HepG2 (cell line): ENCODE data around the gene VEGFC. TPM values are rescaled to one million over a fixed set of nuclear protein-coding genes. Genes with fewer than 3 reads are reported as not detected.

Experiments used
- ATAC-seq: fragments of 200-7000 bp; cut with Tn5 transposase; 3 replicates; pipeline ENCODE4 v1.9.1; 2020; ENCODE audit warnings: mild to moderate bottlenecking, moderate library complexity
- BruUV-seq: library from RNA; stranded (reverse); fragments of 400-500 nt; replicated peaks from 2 replicates; lab custom pipeline; 2021; lab: Mats Ljungman, UMichigan
- CTCF ChIA-PET: fragments of 300-600 bp; formaldehyde crosslinking; extraction: SDS; loops from one replicate; lab custom pipeline; 2021; ENCODE audit warnings: low total read pairs, inconsistent platforms, low intra/inter-chr PET ratio; lab: Yijun Ruan, JAX
- POLR2A ChIA-PET: fragments of 350-600 bp; sonication (Branson Sonifier 250); formaldehyde crosslinking; loops from one replicate; lab custom pipeline; 2020; ENCODE audit warnings: antibody characterized with exemption, inconsistent platforms; lab: Yijun Ruan, JAX
- DNase-seq: peaks from one replicate; pipeline ENCODE4 v3.0.0-alpha.2; 2015; ENCODE audit warnings: low spot score
- FAIRE-seq: peaks from 3 replicates; lab custom pipeline; 2011; peaks lifted over from hg19 to GRCh38; lab: Jason Lieb, UNC
- H2AFZ ChIP-seq: one replicate; pipeline ENCODE4 v1.6.1; 2011; ENCODE audit warnings: low read length, inconsistent platforms
- H3K27ac ChIP-seq: fragments of 300-600 bp; 3 replicates; pipeline ENCODE4 v1.8.0; 2011; ENCODE audit warnings: mixed run types, mild to moderate bottlenecking, mixed read lengths, low read length, inconsistent platforms; ENCODE audit not compliant: insufficient read depth; ENCODE audit errors: extremely low read length
- H3K27me3 ChIP-seq, 2 experiments: fragments of 200-600 bp in 1 of 2; 2 replicates in 1 of 2; 3 replicates in 1 of 2; pipeline versions ENCODE4 v1.6.0 to v1.8.0; 2011; ENCODE audit warnings: low read length in 2 of 2, mild to moderate bottlenecking in 2 of 2, moderate library complexity in 2 of 2, inconsistent platforms in 1 of 2; ENCODE audit not compliant: insufficient read depth in 2 of 2, control insufficient read depth in 1 of 2
- H3K36me3 ChIP-seq, 2 experiments: fragments of 200-600 bp in 1 of 2; replicated peaks in 1 of 2; 2 replicates in 1 of 2; 3 replicates in 1 of 2; pipeline versions ENCODE4 v1.5.1 to v1.8.0; 2011; ENCODE audit warnings: low read length in 2 of 2, inconsistent platforms in 1 of 2; ENCODE audit not compliant: insufficient read depth in 2 of 2, control insufficient read depth in 1 of 2
- H3K4me1 ChIP-seq: 2 replicates; pipeline ENCODE4 v1.5.1; 2012; ENCODE audit warnings: low read length, inconsistent platforms; ENCODE audit not compliant: insufficient read depth
- H3K4me2 ChIP-seq: 2 replicates; pipeline ENCODE4 v1.6.0; 2011; ENCODE audit warnings: low read depth, low read length, inconsistent platforms
- H3K4me3 ChIP-seq, 3 experiments: fragments of 200-600 bp in 1 of 3; sonication (generic), shearing (Covaris generic) in 1 of 3; replicated peaks in 1 of 3; 2 replicates each; pipeline ENCODE4 v1.5.1; 2011 to 2016; ENCODE audit warnings: low read length in 3 of 3, inconsistent platforms in 2 of 3, low read depth in 2 of 3, mild to moderate bottlenecking in 2 of 3, control low read depth in 1 of 3, mixed read lengths in 1 of 3; ENCODE audit not compliant: insufficient read depth in 1 of 3
- H3K79me2 ChIP-seq: one replicate; pipeline ENCODE4 v1.6.1; 2011; ENCODE audit warnings: low read length, inconsistent platforms; ENCODE audit not compliant: insufficient read depth
- H3K9ac ChIP-seq: 2 replicates; pipeline ENCODE4 v1.6.0; 2011; ENCODE audit warnings: mild to moderate bottlenecking, low read depth, low read length, inconsistent platforms; ENCODE audit not compliant: insufficient read depth
- H3K9me3 ChIP-seq: 2 replicates; pipeline ENCODE4 v1.5.1; 2012; ENCODE audit warnings: mild to moderate bottlenecking, low read length
- H4K20me1 ChIP-seq: 2 replicates; pipeline ENCODE4 v1.6.0; 2011; ENCODE audit warnings: inconsistent platforms, mild to moderate bottlenecking, low read length, moderate library complexity; ENCODE audit not compliant: insufficient read depth
- AKNA ChIP-seq: sonication (generic); formaldehyde crosslinking; IDR thresholded peaks from 2 replicates; pipeline ENCODE4 v1.4.0; 2020; ENCODE audit warnings: missing genetic modification reagents, borderline replicate concordance
- ARID3A ChIP-seq: IDR thresholded peaks from 2 replicates; pipeline ENCODE4 v1.6.1; 2012; ENCODE audit warnings: low read depth, low read length, improper control_type of control experiment
- FOSL2 ChIP-seq: sonication (generic); formaldehyde crosslinking; IDR thresholded peaks from 2 replicates; pipeline ENCODE4 v1.4.0; 2020; ENCODE audit warnings: missing genetic modification reagents
- MAFK ChIP-seq, 2 experiments: IDR thresholded peaks in 1 of 2; conservative IDR thresholded peaks in 1 of 2; 2 replicates each; pipeline ENCODE4 v1.6.1; 2011; ENCODE audit warnings: improper control_type of control experiment in 2 of 2, low read length in 2 of 2
- MTA1 ChIP-seq: sonication (generic); formaldehyde crosslinking; IDR thresholded peaks from 2 replicates; pipeline ENCODE4 v1.4.0; 2020; ENCODE audit warnings: missing genetic modification reagents, mild to moderate bottlenecking, borderline replicate concordance
- RFX5 ChIP-seq: IDR thresholded peaks from 2 replicates; pipeline ENCODE4 v1.6.1; 2011; ENCODE audit warnings: low read depth, low read length, improper control_type of control experiment
- SOX5 ChIP-seq: IDR thresholded peaks from 2 replicates; pipeline ENCODE4 v1.6.1; 2016; ENCODE audit warnings: borderline replicate concordance
- TAF1 ChIP-seq: sonication (generic); formaldehyde crosslinking; IDR thresholded peaks from 2 replicates; pipeline ENCODE4 v1.4.0; 2020; ENCODE audit warnings: missing genetic modification reagents
- ZBTB8A ChIP-seq: sonication (generic); formaldehyde crosslinking; IDR thresholded peaks from 2 replicates; pipeline ENCODE4 v1.4.0; 2020; ENCODE audit warnings: mild to moderate bottlenecking, low read depth, missing genetic modification reagents, borderline replicate concordance
- ZEB1 ChIP-seq: IDR thresholded peaks from 2 replicates; pipeline ENCODE4 v1.6.1; 2012; ENCODE audit warnings: mild to moderate bottlenecking, low read depth, inconsistent platforms; ENCODE audit not compliant: insufficient replicate concordance
- ZNF160 ChIP-seq: sonication (generic); formaldehyde crosslinking; IDR thresholded peaks from 2 replicates; pipeline ENCODE4 v1.8.0; 2022; ENCODE audit warnings: mild to moderate bottlenecking, inconsistent platforms, missing genetic modification reagents
- ZNF616 ChIP-seq: sonication (generic); formaldehyde crosslinking; IDR thresholded peaks from 2 replicates; pipeline ENCODE4 v1.5.0; 2020; ENCODE audit warnings: low read depth, mild to moderate bottlenecking, missing genetic modification reagents
- WGBS: methylation state at CpG from one replicate; pipeline ENCODE4 v1.1.6; 2017; ENCODE audit warnings: low lambda C conversion rate; 5-methylcytosine and 5-hydroxymethylcytosine counted together
- in situ Hi-C: cut with HindIII; loops from 2 replicates; pipeline ENCODE4 v1.10.0; 2017; ENCODE audit warnings: low pct_unique_long_range_greater_than_20kb; ENCODE audit not compliant: extremely low pct_ligation_motif_present
- intact Hi-C: fragments of 100-400 bp; cut with micrococcal nuclease; formaldehyde crosslinking; loops from one replicate; pipeline ENCODE4 v1.10.0; 2022; ENCODE audit not compliant: unreplicated experiment
- polyA plus RNA-seq, 8 experiments: library from polyadenylated mRNA; depleted of rRNA in 3 of 8; stranded (reverse) in 7 of 8; unstranded in 1 of 8; fragments of >200 nt; fragmentation: Illumina TruSeq in 4 of 8; extraction: Trizol in 4 of 8; gene quantifications; 2 replicates each; pipeline versions ENCODE4 v1.2.1 to v1.2.3, GENCODE V29; 2011 to 2016; ENCODE audit warnings: low read depth in 4 of 8, missing spikeins in 1 of 8, mixed read lengths in 1 of 8; ENCODE audit not compliant: insufficient read depth in 1 of 8
- total RNA-seq, 5 experiments: library from RNA; depleted of rRNA; stranded (reverse); fragments of >200 nt; fragmentation: Illumina TruSeq; extraction: Trizol; gene quantifications; 2 replicates each; pipeline ENCODE4 v1.2.3, GENCODE V29; 2016; ENCODE audit warnings: low read depth in 1 of 5

The VEGFC gene
- total and polyA plus RNA-seq, 2 of the 13 experiments (the other 11 are each of a cell fraction or from before 2014, with no cell fraction given): not detected

DNA sequence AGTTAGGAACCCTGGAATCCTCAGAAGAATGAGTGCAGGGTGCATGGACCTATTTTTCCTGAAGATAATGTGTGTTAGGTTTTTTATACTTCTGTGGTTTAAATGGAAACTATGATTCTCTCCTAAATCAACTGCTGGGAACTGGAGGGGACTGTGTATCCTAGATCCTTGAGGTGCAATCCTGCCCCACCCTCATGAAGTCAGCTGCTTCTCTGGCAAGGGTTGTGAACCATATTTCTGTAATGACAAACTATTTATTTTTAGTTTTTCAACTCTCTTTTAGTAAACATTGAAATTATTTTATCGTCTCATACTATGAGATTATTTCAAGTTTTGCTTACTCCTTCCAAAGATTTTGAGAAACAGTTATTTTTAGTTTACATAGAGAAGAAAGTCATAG lies 25.8 kb upstream of the VEGFC start:
- POLR2A ChIA-PET: no interaction called here
- Histone ChIP-seq H3K4me3 (no peak overlapping the region), H3K79me2 (no peaks in the 10 kb centered on the region), H3K4me1 (no peaks in the 10 kb centered on the region), H3K36me3 (no peaks in the 10 kb centered on the region), H3K4me2 (no peak overlapping the region), H2AFZ (no peak overlapping the region), H3K27ac (no peak overlapping the region), H3K9me3 (no peaks in the 10 kb centered on the region), H3K27me3 (no peaks in the 10 kb centered on the region), H4K20me1 (no peaks in the 10 kb centered on the region), H3K9ac (no peak overlapping the region)
- no peak for FAIRE-seq
- intact Hi-C loops: no loop called here
- WGBS: 0% methylated on average over 1 of the region's 1 CpG
- no peak for ATAC-seq
- no peak for DNase-seq
- no TSS peak for BruUV-seq
- CTCF ChIA-PET: no interaction called here
- in situ Hi-C loops: no loop called here
- no peak for TF ChIP-seq AKNA (CRISPR knock-in tag)
- no peak for TF ChIP-seq MTA1 (CRISPR knock-in tag)
- TF ChIP-seq SOX5 (CRISPR knock-in tag): no peak
- no peak for TF ChIP-seq ZNF616
- no peak for TF ChIP-seq RFX5
- TF ChIP-seq MAFK (conservative IDR thresholded peaks at IDR 0.05 in 1 of 2, IDR thresholded peaks at IDR 0.05 in 1 of 2; ENCODE audit: low read length in 2 of 2): no peak
- no peak for TF ChIP-seq TAF1
- no peak for TF ChIP-seq ZBTB8A (CRISPR knock-in tag)
- TF ChIP-seq ZEB1: no peak
- TF ChIP-seq FOSL2 (CRISPR knock-in tag): no peak
- no peak for TF ChIP-seq ARID3A
- no peak for TF ChIP-seq ZNF160 (CRISPR knock-in tag)
